H1 (cell line): Measurements from ENCODE around the gene VAPB.

Experiments used
- GABPA ChIP-seq: IDR thresholded peaks from 2 replicates; pipeline ENCODE4 v1.6.1; 2011; ENCODE audit warnings: mild to moderate bottlenecking, low read length, moderate library complexity, borderline replicate concordance; ENCODE audit not compliant: insufficient read depth
- NRF1 ChIP-seq: IDR thresholded peaks from 2 replicates; pipeline ENCODE4 v1.6.1; 2011; ENCODE audit warnings: mild to moderate bottlenecking, low read depth, low read length, improper control_type of control experiment
- YY1 ChIP-seq: IDR thresholded peaks from 2 replicates; pipeline ENCODE4 v1.6.1; 2011; ENCODE audit warnings: low read depth, mild to moderate bottlenecking, low read length
- TF ChIP-seq, protein P1 (sequence below), 3 experiments: IDR thresholded peaks; 1 replicate in 2 of 3; 2 replicates in 1 of 3; pipeline versions ENCODE4 v1.5.1 to v1.6.1; 2011; ENCODE audit warnings: low read length in 3 of 3, mild to moderate bottlenecking in 3 of 3, inconsistent platforms in 2 of 3, low read depth in 1 of 3, moderate library complexity in 1 of 3; ENCODE audit not compliant: insufficient read depth in 1 of 3; ENCODE audit errors: control extremely low read depth in 1 of 3

DNA sequence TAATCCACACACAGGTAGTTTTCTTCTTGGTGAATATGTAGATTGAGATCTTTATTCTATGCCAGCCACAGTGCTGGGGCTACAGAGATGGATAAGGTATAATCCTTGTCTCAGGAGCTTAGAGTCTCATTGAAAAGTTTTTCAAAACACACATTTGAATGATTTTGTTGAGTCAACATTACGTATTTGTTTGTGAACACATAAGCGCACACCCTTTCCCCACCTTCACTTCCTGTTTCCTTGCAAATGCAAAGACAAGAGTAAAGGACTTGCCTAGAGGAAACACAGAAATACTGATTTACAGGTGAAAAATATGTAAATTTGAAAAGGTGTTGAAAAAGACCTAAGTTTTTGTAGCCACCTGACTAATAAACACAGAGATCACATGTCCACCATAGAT, 27.8 kb downstream of the VAPB start:
- TF ChIP-seq, protein P1, sequence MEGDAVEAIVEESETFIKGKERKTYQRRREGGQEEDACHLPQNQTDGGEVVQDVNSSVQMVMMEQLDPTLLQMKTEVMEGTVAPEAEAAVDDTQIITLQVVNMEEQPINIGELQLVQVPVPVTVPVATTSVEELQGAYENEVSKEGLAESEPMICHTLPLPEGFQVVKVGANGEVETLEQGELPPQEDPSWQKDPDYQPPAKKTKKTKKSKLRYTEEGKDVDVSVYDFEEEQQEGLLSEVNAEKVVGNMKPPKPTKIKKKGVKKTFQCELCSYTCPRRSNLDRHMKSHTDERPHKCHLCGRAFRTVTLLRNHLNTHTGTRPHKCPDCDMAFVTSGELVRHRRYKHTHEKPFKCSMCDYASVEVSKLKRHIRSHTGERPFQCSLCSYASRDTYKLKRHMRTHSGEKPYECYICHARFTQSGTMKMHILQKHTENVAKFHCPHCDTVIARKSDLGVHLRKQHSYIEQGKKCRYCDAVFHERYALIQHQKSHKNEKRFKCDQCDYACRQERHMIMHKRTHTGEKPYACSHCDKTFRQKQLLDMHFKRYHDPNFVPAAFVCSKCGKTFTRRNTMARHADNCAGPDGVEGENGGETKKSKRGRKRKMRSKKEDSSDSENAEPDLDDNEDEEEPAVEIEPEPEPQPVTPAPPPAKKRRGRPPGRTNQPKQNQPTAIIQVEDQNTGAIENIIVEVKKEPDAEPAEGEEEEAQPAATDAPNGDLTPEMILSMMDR (IDR thresholded peaks at IDR 0.05; ENCODE audit: control extremely low read depth in 1 of 3, insufficient read depth in 1 of 3, low read depth in 1 of 3, low read length in 3 of 3): no peak
- no peak for TF ChIP-seq GABPA
- TF ChIP-seq NRF1: no peak
- TF ChIP-seq YY1: no peak
